ENCODE measurements around the gene EZH2. TPM values are rescaled to one million over a fixed set of nuclear protein-coding genes. Genes with fewer than 3 reads are reported as not detected.

EZH2 gene
- polyA plus RNA-seq, 1 of the 3 experiments (the other 2 are of a cell fraction): 30.6 TPM

DNA sequence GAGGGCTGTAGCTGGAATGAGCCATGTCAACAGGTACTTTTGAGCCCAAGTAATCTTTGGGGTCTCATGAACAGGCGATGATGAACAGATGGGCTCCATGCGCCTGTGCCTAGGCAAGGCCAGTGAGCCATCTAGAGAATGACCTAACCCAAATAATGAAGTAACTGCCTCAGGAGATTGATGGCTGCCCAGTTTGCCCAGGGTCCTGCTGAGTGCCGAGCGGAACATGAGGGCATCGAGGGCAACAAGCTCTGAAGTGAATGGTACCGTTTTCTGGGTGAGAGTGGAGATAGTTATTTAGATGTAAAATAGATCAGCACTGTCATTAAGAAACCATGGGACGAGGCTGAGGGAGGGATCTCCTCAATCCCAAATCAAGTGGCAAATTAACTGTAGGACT, 77.9 kb downstream of the EZH2 start (continued):
- TF ChIP-seq, protein P1, sequence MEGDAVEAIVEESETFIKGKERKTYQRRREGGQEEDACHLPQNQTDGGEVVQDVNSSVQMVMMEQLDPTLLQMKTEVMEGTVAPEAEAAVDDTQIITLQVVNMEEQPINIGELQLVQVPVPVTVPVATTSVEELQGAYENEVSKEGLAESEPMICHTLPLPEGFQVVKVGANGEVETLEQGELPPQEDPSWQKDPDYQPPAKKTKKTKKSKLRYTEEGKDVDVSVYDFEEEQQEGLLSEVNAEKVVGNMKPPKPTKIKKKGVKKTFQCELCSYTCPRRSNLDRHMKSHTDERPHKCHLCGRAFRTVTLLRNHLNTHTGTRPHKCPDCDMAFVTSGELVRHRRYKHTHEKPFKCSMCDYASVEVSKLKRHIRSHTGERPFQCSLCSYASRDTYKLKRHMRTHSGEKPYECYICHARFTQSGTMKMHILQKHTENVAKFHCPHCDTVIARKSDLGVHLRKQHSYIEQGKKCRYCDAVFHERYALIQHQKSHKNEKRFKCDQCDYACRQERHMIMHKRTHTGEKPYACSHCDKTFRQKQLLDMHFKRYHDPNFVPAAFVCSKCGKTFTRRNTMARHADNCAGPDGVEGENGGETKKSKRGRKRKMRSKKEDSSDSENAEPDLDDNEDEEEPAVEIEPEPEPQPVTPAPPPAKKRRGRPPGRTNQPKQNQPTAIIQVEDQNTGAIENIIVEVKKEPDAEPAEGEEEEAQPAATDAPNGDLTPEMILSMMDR (IDR thresholded peaks at IDR 0.05): no peak
- no peak for TF ChIP-seq NRF1 (IDR thresholded peaks at IDR 0.05; ENCODE audit: low read depth, low read length)
- TF ChIP-seq IRF3 (IDR thresholded peaks at IDR 0.05; ENCODE audit: low read depth, low read length): no peak
- no peak for TF ChIP-seq SIN3A (IDR thresholded peaks at IDR 0.05; ENCODE audit: borderline replicate concordance, low read depth, low read length)
- no peak for TF ChIP-seq MAX (IDR thresholded peaks at IDR 0.05; ENCODE audit: low read depth)
- TF ChIP-seq RXRA (IDR thresholded peaks at IDR 0.05; ENCODE audit: borderline replicate concordance, low read depth): no peak
- no peak for TF ChIP-seq TAF1 (IDR thresholded peaks at IDR 0.05; ENCODE audit: borderline replicate concordance, low read depth, low read length)
- TF ChIP-seq TCF12 (IDR thresholded peaks at IDR 0.05): no peak

GRCh38 chr7:148804343-148805235, 79.5 kb downstream of the EZH2 start:
- DNase-seq: no peak
- TF ChIP-seq RAD21 (IDR thresholded peaks at IDR 0.05; ENCODE audit: low read length): no peak
- peak; percentile 5 for TF ChIP-seq POLR2AphosphoS5 (IDR thresholded peaks at IDR 0.05; ENCODE audit: low read depth, low read length)
- Histone ChIP-seq H3K27me3 (ENCODE audit: insufficient read depth) (no peaks in the 10 kb centered on the region), H3K4me2 (no peak overlapping the region), H3K4me3 (ENCODE audit: low read depth in 2 of 2, low read length in 1 of 2) (no peak overlapping the region), H4K20me1 (ENCODE audit: insufficient read depth) (no peaks in the 10 kb centered on the region), H3K4me1 (ENCODE audit: control insufficient read depth in 1 of 2, insufficient read depth in 2 of 2, low read depth in 1 of 2, low read length in 1 of 2) (no peaks in the 10 kb centered on the region), H3F3A (replicated peaks; ENCODE audit: insufficient read depth) (peaks cover 4% of the 10 kb centered on the region), H3K9me2 (no peaks in the 10 kb centered on the region), H3K9ac (no peak overlapping the region), H3K9me3 (no peaks in the 10 kb centered on the region), H2AFZ (ENCODE audit: low read depth) (no peak overlapping the region), H3K36me3 (replicated peaks in 1 of 2; ENCODE audit: control insufficient read depth in 1 of 2, insufficient read depth in 2 of 2, low read length in 1 of 2) (peaks cover 36 to 66% of the 10 kb centered on the region in 2 experiments), H3K79me2 (ENCODE audit: insufficient read depth) (no peaks in the 10 kb centered on the region), H3K27ac (ENCODE audit: low read depth in 2 of 2, low read length in 1 of 2) (no peak overlapping the region)
- CTCF ChIA-PET: interaction anchor here (0.7 to 1.2 kb wide), 4 partner anchors 10 to 229 kb away, joined by 3 to 5 read pairs (median 4); no protein-coding TSS in a partner anchor
- POLR2A ChIA-PET: no interaction called here
- WGBS (ENCODE audit: low lambda C conversion rate): 89% methylated on average over 10 of the region's 10 CpGs

- CTCF ChIA-PET: interaction anchor here (0.8 to 1.8 kb wide), 2 partner anchors 163 to 228 kb away, joined by 3 to 6 read pairs; no protein-coding TSS in a partner anchor
- no peaks in the 10 kb centered on the region for H3K27me3 ChIP-seq (ENCODE audit: insufficient read depth)
- no peak overlapping the region for H3K4me3 ChIP-seq (ENCODE audit: low read depth in 2 of 2, low read length in 1 of 2)
- H3K79me2 ChIP-seq (ENCODE audit: insufficient read depth): no peaks in the 10 kb centered on the region
- H3K9me2 ChIP-seq: no peaks in the 10 kb centered on the region
- H3F3A ChIP-seq (replicated peaks; ENCODE audit: insufficient read depth): peaks cover 4% of the 10 kb centered on the region
- no peak for DNase-seq
- H3K4me2 ChIP-seq: no peak overlapping the region
- H3K27ac ChIP-seq (ENCODE audit: low read depth in 2 of 2, low read length in 1 of 2): no peak overlapping the region
- no peaks in the 10 kb centered on the region for H3K4me1 ChIP-seq (ENCODE audit: control insufficient read depth in 1 of 2, insufficient read depth in 2 of 2, low read depth in 1 of 2, low read length in 1 of 2)
- POLR2A ChIA-PET: no interaction called here
- H2AFZ ChIP-seq (ENCODE audit: low read depth): no peak overlapping the region
- 93% methylated on average over 5 of the region's 5 CpGs for WGBS (ENCODE audit: low lambda C conversion rate)
- H3K36me3 ChIP-seq (replicated peaks in 1 of 2; ENCODE audit: control insufficient read depth in 1 of 2, insufficient read depth in 2 of 2, low read length in 1 of 2): peaks cover 42 to 66% of the 10 kb centered on the region in 2 experiments
- no peak overlapping the region for H3K9ac ChIP-seq
- no peaks in the 10 kb centered on the region for H3K9me3 ChIP-seq
- H4K20me1 ChIP-seq (ENCODE audit: insufficient read depth): no peaks in the 10 kb centered on the region
- TF ChIP-seq FOSL2 (IDR thresholded peaks at IDR 0.05; ENCODE audit: borderline replicate concordance, low read depth) (no peak), JUND (IDR thresholded peaks at IDR 0.05) (no peak), IRF3 (IDR thresholded peaks at IDR 0.05; ENCODE audit: low read depth, low read length) (no peak), YY1 (IDR thresholded peaks at IDR 0.05; ENCODE audit: low read depth) (no peak)
- TF ChIP-seq, protein P2, sequence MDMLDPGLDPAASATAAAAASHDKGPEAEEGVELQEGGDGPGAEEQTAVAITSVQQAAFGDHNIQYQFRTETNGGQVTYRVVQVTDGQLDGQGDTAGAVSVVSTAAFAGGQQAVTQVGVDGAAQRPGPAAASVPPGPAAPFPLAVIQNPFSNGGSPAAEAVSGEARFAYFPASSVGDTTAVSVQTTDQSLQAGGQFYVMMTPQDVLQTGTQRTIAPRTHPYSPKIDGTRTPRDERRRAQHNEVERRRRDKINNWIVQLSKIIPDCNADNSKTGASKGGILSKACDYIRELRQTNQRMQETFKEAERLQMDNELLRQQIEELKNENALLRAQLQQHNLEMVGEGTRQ (IDR thresholded peaks at IDR 0.05; ENCODE audit: borderline replicate concordance, low read depth, low read length): no peak
- TF ChIP-seq, protein P1 (IDR thresholded peaks at IDR 0.05): no peak
These were observed 81.0 kb downstream of the EZH2 start for GRCh38 chr7:148803094-148803493.

Data from SK-N-SH (cell line).